ENCODE results near the gene SPINK1.

The SPINK1 gene

DNA sequence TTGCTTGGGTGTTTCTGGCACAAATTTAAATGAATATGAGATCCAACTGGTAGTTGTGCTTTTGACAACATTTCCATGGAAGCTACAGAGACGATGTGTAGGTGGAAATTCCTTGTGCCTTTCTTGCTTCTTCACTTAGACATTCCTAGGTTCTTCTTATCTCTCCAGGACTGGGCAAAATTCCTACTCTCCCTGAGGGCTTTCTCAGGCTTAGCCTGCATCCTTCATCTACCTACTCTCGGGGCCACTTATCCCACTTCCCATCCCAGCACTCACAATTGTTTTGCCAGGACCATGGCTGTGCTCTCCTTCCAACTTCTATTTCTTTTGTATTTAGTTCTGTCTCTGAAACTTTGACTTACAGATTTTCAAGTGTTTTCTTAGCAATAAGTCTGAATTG is 17.8 kb upstream of the SPINK1 start:
- TF ChIP-seq, protein P1, sequence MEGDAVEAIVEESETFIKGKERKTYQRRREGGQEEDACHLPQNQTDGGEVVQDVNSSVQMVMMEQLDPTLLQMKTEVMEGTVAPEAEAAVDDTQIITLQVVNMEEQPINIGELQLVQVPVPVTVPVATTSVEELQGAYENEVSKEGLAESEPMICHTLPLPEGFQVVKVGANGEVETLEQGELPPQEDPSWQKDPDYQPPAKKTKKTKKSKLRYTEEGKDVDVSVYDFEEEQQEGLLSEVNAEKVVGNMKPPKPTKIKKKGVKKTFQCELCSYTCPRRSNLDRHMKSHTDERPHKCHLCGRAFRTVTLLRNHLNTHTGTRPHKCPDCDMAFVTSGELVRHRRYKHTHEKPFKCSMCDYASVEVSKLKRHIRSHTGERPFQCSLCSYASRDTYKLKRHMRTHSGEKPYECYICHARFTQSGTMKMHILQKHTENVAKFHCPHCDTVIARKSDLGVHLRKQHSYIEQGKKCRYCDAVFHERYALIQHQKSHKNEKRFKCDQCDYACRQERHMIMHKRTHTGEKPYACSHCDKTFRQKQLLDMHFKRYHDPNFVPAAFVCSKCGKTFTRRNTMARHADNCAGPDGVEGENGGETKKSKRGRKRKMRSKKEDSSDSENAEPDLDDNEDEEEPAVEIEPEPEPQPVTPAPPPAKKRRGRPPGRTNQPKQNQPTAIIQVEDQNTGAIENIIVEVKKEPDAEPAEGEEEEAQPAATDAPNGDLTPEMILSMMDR (IDR thresholded peaks at IDR 0.05; ENCODE audit: extremely low read depth, missing control alignments), result no peak
- no peak for DNase-seq (ENCODE audit: low spot score)

DNA sequence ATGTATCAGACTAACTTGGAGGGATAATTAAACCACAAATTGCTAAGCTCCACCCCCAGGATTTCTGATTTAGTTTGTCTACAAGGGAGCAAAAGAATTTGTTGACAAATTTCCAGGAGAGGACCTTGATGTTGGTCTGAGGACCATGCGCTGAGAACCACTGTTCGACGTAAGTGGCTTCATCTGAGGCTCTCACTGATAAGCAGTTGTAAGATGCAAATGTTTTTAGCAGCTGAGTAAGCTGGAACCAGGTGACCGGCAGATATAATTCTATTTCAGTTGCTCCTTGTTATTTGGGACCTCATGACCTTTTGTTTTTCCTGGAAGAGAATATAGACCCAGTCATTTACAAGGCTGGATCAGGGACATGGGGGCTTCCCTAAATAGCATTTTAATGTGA is 14.1 kb upstream of the SPINK1 start:
- no peak for DNase-seq (ENCODE audit: low spot score)
- TF ChIP-seq, protein P1 (IDR thresholded peaks at IDR 0.05; ENCODE audit: extremely low read depth, missing control alignments), result no peak

DNA sequence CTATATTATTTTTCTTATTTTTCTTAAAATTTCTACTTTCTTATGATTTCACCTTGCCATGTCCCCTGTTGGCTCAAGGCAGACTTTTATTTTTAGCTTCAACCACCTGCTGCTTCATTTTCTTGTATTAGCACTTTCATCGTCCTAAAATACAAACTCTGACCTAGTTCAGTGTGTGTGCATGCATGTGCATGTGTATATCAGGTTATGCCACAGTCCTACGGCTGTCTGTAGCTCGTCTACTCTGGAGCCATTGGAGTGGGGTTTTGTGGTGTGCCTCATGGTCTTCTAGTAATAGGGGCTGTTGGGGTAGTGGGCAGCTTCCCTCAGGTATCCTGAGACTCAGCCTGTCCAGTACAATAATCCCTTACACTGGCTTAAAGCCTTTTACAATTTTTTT is 13.4 kb upstream of the SPINK1 start:
- TF ChIP-seq, protein P1 (IDR thresholded peaks at IDR 0.05; ENCODE audit: extremely low read depth, missing control alignments), result no peak
- no peak for DNase-seq (ENCODE audit: low spot score)

DNA sequence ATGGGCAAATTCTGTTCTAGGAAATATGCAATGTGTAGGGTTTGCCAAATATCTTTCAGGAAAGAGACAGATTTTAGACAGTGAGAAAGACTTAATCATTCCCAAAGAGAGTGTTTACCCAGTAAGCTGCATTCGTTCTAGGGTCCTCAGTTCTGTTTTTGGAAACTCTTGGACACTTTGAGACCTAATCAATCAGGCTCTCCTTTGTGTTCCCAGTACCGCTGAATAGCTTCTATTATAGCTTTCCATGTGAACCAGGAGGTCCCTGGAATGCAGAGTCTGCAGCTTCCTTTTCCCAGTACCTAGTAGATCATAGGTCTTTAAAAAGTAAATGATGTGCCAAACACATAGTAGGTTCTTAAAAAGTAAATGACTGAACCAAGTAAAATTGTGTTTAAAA is 11.4 kb upstream of the SPINK1 start:
- no peak for DNase-seq (ENCODE audit: low spot score)
- TF ChIP-seq, protein P1 (IDR thresholded peaks at IDR 0.05; ENCODE audit: extremely low read depth, missing control alignments), result no peak

DNA sequence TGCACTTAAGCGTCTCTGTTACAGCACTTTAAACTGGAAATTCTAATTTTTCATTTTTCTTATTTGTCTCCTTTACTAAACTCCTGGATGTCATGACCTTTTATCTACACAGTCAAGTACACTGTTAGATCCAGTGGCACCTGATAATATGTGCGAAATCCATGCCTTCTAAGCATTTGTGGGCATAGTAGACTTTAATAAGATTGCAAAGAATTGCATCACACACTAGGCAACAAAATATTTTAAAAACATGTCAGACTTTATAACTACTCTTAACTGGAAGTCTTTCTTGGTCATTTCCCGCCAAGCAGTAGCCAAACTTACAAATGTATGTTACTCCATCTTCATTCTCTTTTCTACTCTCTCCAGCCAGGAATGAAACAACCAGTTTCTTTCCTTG is 5.0 kb upstream of the SPINK1 start:
- TF ChIP-seq, protein P1 (IDR thresholded peaks at IDR 0.05; ENCODE audit: extremely low read depth, missing control alignments), result no peak
- DNase-seq (ENCODE audit: low spot score), result no peak

DNA sequence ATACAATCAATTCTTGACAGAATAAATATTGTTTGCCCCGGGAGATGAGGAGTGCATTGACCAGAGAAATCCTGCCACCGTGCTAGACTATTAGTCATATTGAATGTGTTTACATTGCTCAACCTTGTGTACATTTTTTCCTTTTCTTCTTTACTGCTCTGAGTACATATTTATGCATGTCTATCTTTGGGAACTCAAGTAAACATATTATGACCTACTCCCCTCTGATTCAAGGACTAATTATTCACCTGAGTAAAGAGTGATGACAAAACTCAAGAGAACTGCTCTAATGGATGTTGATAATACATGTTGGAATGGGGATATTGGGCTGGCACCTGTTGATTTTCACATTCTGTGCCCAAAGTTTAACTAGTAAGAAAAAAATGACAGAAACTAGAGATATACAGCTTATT is 3.9 kb upstream of the SPINK1 start:
- TF ChIP-seq, protein P1 (IDR thresholded peaks at IDR 0.05; ENCODE audit: extremely low read depth, missing control alignments), result no peak
- no peak for DNase-seq (ENCODE audit: low spot score)

DNA sequence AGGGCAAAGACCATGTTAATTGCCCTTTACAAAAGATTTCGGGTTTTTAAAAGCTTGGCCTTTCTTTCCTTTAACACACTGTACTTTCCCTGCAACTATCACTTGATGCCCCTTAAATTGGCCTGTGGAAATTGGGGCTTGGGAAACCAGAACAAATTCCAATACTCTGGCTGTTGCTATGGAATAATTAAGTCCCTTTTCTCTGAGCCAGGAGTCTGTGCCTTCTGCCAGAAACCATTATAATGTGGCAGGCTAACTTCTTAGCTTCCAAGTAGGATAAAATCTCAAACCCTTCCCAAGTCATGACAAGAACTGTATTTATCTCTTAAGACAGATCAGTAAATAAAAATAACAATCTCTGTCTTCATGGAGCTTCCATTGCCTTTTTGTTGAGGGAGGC is 1.1 kb upstream of the SPINK1 start:
- TF ChIP-seq, protein P1 (IDR thresholded peaks at IDR 0.05; ENCODE audit: extremely low read depth, missing control alignments), result no peak
- DNase-seq (ENCODE audit: low spot score), result no peak
